ENCODE data around the gene PPWD1.
"Not testable (repeated sequence)": the region's sequence is repeated elsewhere in the genome, so short reads cannot be mapped to it uniquely, and the experiment has no call there.

Gene PPWD1

DNA sequence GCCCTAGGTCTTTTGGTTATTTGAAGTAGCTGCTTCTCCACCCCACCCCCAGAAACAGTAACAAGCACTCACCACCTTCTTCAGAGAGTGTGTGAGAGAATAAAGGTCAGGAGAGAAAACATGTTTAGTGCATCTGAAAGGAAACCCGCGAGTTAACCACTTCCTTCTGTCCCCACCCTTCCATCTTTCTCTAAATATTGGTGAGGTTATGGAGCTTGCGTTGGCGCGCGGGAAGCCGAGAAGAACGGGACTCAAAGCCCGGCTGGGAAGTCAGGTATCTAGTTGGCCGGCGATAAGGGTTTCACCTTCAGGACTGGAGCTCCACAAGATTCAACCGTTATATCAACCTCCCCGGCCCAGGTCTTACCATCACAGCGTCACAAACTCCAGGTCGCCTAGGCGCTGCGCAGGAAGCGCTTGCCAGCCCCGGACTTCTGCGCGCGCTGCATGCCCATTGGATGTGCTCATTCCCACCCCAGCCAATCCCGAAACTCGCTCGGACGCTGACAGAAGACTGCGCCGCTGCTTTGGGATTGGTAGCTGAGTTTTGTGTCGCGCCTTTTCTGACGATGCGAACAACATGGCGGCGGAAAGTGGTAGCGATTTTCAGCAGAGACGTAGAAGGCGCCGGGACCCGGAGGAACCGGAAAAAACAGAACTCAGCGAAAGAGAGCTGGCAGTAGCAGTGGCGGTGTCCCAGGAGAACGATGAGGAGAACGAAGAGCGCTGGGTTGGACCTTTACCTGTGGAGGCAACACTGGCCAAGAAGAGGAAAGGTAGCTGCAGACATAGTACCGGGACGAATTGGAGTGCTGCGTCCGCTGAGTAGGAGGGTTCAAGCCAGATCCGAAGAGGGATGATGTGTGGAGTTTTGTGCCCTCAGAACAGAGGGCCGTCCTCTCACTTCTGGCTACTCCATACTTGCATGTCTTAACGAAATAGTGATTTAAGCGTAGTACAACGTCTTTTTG is at the start of gene PPWD1, which contains the start of gene CENPK:
PPWD1 (plus strand) TSS at position 566 of the 971 bp plus-strand sequence; CDS start at position 581, 15 bp downstream.
CENPK (minus strand) TSS at position 438 of the 971 bp plus-strand sequence. CDS start 8,261 bp downstream, outside the sequence.
- peak; percentile 90 to 94 (median 94) for DNase-seq

DNA sequence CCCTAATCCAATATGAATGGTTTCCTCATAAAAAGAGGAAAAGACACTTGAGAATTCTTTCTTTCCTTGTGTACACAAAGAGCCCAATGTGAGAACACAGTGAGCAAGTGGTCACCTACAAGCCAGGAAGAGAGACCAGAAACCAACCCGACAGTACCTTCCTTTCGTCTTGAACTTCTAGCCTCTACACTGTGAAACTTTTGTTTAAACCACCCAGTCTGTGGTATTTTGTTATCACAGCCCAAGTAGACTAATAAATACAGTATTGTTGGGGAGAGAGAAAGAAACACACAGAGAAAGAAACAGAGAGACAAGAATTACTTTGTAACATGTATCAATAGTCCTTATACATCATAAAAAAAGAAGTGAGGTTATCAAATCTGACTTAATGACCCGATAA is 37.4 kb upstream of the PPWD1 start:
- DNase-seq = no peak

DNA sequence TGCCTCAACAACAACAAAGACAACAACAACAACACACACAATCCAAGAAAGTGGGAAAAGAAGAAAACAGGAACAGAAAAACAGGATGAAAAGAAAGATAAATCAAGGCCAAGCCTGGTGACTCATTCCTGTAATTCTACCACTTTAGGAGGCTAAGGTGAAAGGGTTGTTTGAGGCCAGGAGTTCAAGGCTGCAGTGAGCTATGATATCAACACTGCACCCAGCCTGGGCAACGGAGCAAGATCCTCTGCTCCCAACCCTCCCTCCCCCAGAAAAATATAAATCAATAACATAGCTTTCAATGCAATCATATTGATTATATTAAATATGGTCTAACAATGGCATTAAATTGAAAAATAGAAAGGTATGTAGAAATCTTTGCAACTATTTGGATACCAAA is 32.2 kb upstream of the PPWD1 start:
- DNase-seq = no peak

DNA sequence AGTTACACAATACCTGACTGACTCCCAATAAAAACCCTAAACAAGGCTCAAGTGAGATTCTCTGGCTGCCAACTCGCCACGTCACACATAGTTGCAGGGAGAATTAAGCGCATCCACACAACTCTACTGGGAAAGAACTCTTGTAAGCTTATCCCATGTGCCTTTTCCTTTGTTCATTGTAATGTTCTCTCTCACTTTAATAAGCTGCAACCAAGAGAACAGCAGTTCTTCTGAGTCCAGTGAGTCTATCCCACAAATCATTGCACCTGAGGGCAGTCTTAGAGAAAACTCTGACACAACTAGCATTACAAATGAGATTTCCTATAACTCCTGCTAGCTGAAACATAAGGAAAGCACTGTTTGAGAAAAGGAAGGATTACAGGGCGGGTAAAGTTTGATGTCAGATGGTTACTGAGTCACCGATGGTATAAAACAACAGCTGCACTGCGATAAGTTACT is 27.5 kb upstream of the PPWD1 start:
- no peak for DNase-seq

DNA sequence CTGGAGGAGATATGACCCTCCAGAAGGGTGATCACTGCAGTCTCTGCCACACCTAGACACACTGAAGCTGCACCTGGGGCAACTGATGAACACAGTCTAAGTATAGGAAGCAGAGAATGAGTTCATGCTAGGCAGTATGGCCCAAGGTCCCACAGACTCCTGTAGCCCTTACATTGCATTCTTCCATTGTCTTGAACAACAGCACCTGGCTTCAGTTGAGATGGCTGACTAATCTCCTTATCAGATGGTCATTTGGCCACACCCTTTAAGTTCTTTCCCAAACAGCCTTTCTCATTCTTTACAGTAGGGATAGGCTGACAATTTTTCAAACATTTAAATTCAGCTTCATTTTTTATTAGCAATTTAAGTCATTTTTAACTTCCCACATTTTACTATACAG is 23.3 kb upstream of the PPWD1 start:
- DNase-seq = no peak

DNA sequence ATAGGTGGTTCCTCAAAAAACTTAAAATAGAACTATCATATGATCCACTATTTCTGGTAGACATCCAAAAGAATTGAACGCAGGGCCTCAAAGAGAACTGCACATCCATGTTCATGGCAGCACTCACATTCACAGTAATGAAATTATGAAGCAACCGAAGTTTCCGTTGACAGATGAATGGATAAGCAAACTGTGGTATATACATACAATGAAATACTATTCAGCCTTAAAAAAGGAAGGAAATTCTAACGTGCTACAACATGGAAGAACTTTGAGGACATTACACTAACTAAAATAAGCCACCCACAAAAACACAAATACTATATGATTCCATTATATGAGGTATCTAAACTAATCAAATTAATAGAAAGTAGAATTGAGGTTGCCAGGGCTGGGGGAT is 18.6 kb upstream of the PPWD1 start:
- DNase-seq = no peak

DNA sequence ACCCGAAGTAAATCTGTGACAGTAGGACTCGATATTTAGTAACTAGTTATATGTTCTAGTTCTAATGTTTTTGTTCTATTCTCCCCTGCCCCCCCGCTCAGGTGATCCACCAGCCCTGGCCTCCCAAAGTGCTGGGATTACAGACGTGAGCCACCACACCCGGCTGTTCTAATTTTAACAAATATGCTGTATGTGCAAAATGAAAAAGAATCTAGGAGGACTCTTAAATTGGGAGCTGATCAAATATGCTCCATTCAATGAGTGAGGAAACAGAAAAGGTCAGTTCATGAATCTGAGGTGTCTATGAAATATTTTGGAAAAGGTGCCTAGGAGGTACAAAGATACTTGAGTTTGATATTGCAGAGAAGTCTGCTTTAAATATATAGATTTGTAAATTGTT is 17.0 kb upstream of the PPWD1 start:
- DNase-seq = no peak

DNA sequence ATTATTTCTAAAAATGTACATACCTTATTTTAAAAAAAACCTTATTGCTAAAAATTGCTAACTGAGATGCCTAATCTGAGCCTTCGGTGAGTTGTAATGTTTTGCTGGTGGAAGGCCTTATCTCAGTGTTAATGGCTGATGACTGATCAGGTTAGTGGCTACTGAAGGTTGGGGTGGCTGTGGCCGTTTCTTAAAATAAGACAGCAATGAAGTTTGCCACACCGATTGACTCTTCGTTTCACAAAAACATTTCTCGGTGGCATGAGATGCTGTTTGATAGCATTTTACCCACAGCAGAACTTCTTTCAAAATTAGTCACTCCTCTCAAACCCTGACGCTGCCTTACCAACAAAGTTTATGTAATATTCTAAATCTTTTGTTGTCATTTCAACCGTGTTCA is 14.8 kb upstream of the PPWD1 start:
- no peak for DNase-seq

DNA sequence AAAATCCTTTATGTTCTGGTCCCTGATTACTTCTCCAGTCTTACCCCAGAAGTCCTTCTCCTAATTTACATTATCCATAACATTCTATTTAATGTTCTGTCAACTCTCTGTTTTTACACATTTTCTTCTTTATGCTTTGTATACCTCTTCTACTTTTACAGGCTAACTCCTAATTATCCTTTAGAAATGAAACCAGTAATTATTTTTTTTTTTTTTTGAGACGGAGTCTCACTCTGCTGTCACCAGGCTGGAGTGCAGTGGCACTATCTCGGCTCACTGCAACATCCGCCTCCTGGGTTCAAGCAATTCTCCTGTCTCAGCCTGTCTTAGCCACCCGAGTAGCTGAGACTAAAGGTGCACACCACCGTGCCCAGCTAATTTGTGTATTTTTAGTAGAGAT is 9.2 kb upstream of the PPWD1 start:
- no peak for DNase-seq

DNA sequence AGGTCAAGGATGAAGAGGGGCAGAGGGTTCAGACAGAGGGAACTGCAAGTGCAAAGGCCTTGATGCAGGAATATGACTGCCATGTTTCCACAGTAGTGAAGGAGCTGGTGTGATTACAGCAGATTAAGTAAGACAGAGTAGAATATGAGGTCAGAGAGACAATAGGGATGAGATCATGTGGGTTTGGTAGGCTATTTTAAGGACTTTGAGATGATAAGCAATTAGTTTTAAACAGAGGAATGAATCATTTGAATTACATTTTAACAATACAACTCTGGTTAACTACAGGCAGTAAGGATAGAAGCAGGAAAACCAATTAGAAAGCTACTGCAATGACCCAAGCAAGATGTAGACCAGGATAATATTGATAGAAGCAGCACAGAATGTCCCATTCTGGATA is 7.8 kb upstream of the PPWD1 start:
- no peak for DNase-seq

DNA sequence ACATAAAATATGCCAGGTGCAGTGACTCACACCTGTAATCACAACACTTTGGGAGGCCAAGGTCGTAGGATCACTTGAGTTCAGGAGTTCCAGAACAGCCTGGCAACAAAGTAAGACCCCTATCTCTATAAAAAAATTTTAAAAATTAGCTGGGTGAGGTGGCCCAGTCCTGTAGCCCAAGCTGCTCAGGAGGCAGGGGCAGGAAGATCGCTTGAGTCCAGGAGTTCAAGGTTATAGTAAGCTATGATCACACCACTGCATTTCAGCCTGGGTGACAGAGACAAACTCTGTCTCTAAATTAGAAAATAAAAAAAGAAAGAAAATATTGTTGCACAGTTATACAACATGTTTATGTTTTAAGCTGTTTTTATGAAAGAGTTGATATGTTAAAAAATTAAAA is 6.9 kb upstream of the PPWD1 start:
- no peak for DNase-seq

DNA sequence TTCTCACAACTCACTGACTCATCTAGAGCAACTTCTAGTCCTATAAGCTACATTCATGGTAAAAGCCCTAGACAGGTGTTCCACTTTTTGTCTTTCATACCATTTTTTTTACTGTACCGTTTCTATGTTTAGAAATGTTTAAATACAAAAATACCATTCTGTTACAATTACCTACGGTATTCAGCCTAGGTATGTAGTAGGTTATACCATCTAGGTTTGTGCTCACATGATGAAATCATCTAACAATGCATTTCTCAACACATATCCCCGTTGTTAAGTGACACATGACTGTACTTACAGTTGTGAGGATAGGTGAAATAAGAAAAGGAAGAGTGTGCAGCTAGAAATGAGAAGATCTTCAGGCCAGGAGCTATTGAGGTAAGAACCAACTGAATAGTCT is 6.4 kb upstream of the PPWD1 start:
- no peak for DNase-seq

DNA sequence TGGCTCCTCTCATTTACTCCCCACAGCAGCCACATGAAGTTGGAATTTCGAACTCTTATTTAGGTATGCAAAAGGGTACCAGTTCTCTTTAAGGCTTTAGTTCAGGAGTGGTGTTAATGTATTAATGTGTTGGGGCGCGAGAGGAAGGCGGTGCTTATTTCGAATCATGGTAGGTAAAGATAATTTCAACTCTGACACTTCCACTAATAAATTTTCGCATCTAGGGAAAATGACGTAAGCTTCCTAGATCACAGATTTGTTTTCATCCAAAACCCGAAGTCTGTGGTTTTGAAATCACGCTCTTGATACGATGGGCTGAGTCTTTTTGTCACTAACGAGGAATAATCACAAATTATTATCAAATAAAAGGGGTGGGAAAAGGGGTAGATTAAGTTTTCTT is 681 bp downstream of the PPWD1 start:
- DNase-seq = peak in 1 of 6 experiments; percentile 22

DNA sequence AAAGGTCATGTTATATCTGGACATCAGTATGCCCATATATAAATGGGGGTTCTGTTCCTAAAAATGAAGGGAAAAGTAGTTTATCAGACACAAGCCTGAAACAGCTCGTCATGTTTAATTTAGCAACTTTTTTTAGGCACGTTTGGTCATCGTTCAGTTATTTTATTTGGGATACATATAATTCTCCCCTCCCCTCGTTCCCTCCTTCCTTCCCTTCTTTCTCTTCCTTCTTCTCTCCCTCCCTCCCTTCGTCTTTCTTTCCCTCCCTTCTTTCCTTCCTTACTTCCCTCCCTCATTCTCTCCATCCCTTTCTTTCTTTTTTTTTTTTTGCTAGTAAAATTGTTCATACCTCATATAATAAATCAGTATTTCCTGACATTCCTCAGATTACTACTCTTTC is 3.4 kb downstream of the PPWD1 start:
- no peak for DNase-seq

DNA sequence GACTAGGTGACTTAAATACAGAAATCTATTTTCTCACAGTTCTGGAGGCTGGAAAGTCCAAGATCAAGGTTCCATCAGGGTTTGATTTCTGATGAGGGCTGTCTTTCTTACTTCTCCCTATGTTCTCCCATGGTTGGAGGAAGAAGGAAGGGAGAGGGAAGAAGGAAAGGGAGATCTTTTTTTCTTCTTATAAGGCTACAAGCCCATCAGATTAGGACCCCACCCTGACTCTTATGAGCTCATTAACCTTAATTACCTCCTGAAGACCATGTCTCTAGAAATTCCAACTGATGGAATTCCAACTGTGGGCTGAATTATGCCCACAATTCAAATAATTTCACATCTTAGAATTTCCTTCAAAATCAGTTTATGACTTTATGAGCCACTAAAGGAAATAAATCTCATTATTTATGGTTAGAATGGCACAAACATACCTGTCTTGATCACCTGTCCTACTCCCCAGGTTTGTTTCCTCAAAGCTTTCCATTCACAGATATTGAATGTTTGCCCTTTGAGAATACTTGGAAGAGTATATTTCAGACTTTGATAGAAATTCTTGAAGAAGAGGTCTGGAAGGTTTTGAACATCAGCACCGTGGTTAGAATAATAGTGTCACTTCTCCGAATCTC is 7.6 kb downstream of the PPWD1 start:
- no peak for DNase-seq

DNA sequence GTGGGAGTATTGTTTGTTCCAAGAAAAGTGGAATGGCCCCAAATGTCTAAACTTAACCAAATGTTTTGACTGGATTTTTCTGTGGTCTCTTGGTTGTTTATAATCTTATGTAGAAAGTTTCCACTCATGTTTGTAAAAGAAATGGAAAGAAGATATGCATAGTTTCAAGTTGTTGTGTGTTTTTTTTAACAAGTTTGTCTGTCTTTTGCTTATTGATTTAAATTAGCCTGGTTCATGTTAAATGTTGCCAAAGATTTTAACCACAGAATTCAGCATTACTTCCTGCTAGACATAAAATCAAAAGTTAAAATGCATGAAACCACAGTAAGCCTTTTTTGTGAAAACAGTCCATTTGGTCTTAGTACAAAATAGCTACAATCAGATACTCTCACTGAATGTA is 14.0 kb downstream of the PPWD1 start:
- DNase-seq = no peak

DNA sequence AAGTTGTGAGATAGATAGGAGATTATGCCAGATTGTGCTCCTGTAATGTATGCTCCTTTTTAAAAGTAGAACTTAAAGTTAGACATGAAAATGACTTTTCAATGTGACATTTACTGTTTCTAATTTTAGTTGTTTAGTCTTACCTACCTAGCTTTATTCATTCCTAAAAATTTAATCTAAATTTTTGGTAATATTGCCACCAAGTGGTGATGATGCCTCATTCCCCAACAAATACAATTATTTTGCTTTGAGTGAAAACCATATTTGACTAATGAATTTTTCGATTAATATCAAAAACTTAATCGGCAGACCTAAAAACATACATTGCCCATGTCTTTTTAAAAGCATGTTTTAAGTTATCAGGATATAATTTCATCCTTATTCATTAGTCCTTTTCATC is 25.6 kb downstream of the PPWD1 start:
- DNase-seq = no peak

DNA sequence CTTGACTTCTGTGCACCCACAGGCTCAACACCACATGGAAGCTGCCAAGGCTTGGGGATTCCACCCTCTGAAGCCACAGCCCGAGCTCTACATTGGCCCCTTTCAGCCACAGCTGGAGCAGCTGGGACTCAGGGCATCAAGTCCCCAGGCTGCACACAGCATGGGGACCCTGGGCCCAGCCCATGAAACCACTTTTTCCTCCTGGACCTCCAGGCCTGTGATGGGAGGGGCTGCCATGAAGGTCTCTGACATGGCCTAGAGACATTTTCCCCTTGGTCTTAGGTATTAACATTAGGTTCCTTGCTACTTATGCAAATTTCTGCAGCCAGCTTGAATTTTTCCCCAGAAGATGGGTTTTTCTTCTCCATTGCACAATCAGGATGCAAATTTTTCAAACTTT is 38.7 kb downstream of the PPWD1 start:
- DNase-seq = not testable (repeated sequence)

DNA sequence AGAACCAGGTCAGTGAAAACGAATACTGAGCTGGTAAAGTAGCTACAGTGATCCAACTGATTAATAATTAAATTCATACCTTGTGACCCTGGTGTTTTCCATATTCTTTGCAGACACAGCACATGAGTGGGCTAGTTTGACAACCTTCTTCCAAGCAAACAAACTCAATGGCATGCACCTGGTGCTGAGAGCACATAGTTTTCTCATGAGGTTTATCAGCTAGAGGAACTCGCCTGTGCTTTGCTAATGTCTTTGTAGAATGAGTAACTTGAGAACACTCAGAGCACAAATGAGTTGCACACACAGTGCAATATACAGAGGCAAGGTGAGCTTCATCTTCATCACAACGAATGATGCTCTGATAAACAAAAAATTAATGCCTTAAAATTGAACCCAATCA is 48.4 kb downstream of the PPWD1 start:
- DNase-seq = no peak

DNA sequence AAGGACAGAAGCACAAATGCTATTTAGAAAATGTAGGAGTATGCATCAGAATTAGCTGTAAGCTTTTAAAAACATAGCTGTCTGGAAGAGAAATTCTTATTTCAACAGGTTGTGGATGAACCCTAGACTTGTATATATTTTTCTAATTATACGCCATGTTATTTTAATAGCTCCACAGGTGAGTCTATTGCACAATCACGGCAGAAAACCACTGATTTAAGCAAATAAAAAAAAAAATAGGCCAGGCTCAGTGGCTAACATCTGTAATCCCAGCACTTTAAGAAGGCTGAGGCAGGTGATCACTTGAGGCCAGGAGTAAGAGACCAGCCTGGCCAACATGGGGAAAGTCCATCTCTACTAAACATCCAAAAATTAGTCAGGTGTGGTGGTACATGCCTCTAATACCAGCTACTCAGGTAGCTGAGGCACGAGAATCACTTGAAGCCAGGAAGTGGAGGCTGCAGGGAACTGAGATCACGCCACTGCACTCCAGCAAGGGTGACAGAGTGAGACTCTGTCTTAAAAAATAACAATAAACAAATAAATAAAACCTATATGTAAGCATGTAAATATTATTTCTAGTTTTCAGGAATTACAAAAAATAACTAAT is 49.3 kb downstream of the PPWD1 start:
- no peak for DNase-seq

DNA sequence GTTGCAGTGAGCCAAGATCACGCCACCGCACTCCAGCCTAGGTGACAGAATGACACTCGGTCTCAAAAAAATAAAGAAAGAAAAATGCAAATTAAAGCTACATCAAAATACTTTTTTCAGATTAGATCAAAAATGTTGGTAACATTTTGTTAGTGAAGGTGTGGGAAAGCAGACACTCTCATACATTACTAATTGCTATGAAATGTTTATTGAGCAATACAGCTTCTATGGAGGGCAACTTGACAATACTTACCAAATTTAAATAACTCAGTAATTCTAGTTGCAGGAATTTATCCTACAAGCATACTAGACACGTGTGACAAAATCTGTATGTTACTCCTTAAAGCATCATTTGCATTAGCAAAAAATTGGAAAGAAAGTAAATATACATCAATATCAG is 56.9 kb downstream of the PPWD1 start:
- DNase-seq = no peak

DNA sequence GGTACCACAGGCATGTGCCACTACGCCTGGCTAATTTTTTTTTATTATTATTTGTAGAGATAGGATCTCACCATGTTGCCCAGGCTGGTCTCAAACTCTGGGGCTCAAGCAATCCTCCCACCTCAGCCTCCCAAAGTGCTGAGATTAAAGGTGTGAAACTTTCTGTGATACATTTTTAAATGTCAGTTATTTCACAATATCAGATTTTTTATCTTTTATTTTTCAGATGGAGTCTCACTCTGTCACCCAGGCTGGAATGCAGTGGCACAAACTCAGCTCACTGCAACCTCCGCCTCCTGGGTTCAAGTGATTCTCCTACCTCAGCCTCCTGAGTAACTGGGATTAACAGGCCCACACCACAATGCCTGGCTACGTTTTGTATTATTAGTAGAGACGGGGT is 58.9 kb downstream of the PPWD1 start:
- not testable (repeated sequence) for DNase-seq

DNA sequence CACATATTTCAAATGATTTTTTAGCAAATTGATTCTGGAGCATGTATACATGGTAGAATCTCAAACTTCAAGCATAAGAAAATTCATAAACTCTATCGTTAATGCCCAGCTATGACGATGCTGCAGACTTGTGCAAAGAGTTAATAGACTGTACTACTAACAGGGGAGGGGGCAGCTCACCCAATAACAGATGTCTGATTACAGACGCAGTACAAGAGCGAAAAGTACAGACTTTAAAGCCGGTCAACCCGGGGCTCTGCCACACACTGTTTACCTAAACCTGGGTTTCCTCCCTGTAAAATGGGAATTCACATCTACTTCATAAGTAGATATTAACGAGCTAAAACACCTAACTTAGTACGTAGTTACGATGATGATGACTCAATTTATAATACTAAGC is 60.4 kb downstream of the PPWD1 start:
- no peak for DNase-seq
